IMR-90 (cell line): ENCODE results near the gene SPINDOC. TPM values are rescaled to one million over a fixed set of nuclear protein-coding genes. Genes with fewer than 3 reads are reported as not detected.

Experiments
- ATAC-seq: fragments of 200-7000 bp; cut with Tn5 transposase; 2 replicates; pipeline ENCODE4 v1.9.1; 2020; ENCODE audit warnings: low read depth, mild to moderate bottlenecking, moderate library complexity
- BruUV-seq: library from RNA; stranded (reverse); fragments of 400-500 nt; replicated peaks from 2 replicates; lab custom pipeline; 2021; lab: Mats Ljungman, UMichigan
- CTCF ChIA-PET: fragments of 300-600 bp; formaldehyde crosslinking; extraction: SDS; loops from one replicate; lab custom pipeline; 2021; ENCODE audit warnings: antibody characterized with exemption; lab: Yijun Ruan, JAX
- POLR2A ChIA-PET: fragments of 300-600 bp; sonication (Branson Sonifier 250); formaldehyde crosslinking; loops from one replicate; lab custom pipeline; 2022; ENCODE audit warnings: antibody characterized with exemption; ENCODE audit not compliant: unreplicated experiment; lab: Charles Lee
- DNase-seq: peaks from one replicate; pipeline ENCODE4 v3.0.0; 2013
- H2AFZ ChIP-seq: replicated peaks from 2 replicates; pipeline ENCODE3; 2013; ENCODE audit warnings: low read length, mild to moderate bottlenecking; ENCODE audit not compliant: poor library complexity
- H2AK5ac ChIP-seq: 2 replicates; pipeline ENCODE4 v1.6.1; 2013; ENCODE audit warnings: low read depth, low read length, inconsistent platforms
- H2AK9ac ChIP-seq: replicated peaks from 2 replicates; pipeline ENCODE3; 2013; ENCODE audit warnings: mild to moderate bottlenecking, low read depth, low read length, moderate library complexity; ENCODE audit not compliant: poor library complexity
- H2BK120ac ChIP-seq: 2 replicates; pipeline ENCODE4 v1.6.1; 2013; ENCODE audit warnings: low read depth, low read length, inconsistent platforms
- H2BK15ac ChIP-seq: 3 replicates; pipeline ENCODE4 v1.6.1; 2013; ENCODE audit warnings: low read depth, low read length, inconsistent platforms
- H2BK20ac ChIP-seq: 2 replicates; pipeline ENCODE4 v1.6.1; 2013; ENCODE audit warnings: low read depth, mild to moderate bottlenecking, inconsistent platforms, low read length, moderate library complexity
- H2BK5ac ChIP-seq: 2 replicates; pipeline ENCODE4 v1.6.1; 2013; ENCODE audit warnings: mild to moderate bottlenecking, low read depth, low read length, inconsistent platforms; ENCODE audit not compliant: poor library complexity, severe bottlenecking
- H3K14ac ChIP-seq: replicated peaks from 2 replicates; pipeline ENCODE4 v1.6.1; 2013; ENCODE audit warnings: low read depth, low read length, inconsistent platforms
- H3K18ac ChIP-seq: 2 replicates; pipeline ENCODE4 v1.6.1; 2013; ENCODE audit warnings: low read depth, low read length, control low read depth
- H3K23ac ChIP-seq: 2 replicates; pipeline ENCODE4 v1.6.1; 2013; ENCODE audit warnings: low read depth, low read length, inconsistent platforms
- H3K27ac ChIP-seq: 2 replicates; pipeline ENCODE4 v1.5.1; 2013; ENCODE audit warnings: mild to moderate bottlenecking, control low read depth, low read length; ENCODE audit not compliant: insufficient read depth
- H3K27me3 ChIP-seq: 2 replicates; pipeline ENCODE4 v1.6.1; 2013; ENCODE audit warnings: low read length; ENCODE audit not compliant: control insufficient read depth, insufficient read depth
- H3K36me3 ChIP-seq: 2 replicates; pipeline ENCODE4 v1.6.1; 2013; ENCODE audit warnings: low read length, mixed read lengths; ENCODE audit not compliant: control insufficient read depth, insufficient read depth
- H3K4ac ChIP-seq: 2 replicates; pipeline ENCODE4 v1.6.1; 2013; ENCODE audit warnings: low read depth, low read length, inconsistent platforms
- H3K4me1 ChIP-seq: 2 replicates; pipeline ENCODE4 v1.6.1; 2013; ENCODE audit warnings: low read length, mixed read lengths; ENCODE audit not compliant: control insufficient read depth, insufficient read depth
- H3K4me2 ChIP-seq: 2 replicates; pipeline ENCODE4 v1.6.1; 2013; ENCODE audit warnings: low read depth, mild to moderate bottlenecking, control low read depth, low read length, moderate library complexity
- H3K4me3 ChIP-seq: 2 replicates; pipeline ENCODE4 v1.5.1; 2013; ENCODE audit warnings: low read depth, mild to moderate bottlenecking, control low read depth, low read length, moderate library complexity; ENCODE audit not compliant: insufficient read depth
- H3K56ac ChIP-seq: 2 replicates; pipeline ENCODE4 v1.6.1; 2013; ENCODE audit warnings: low read length, inconsistent platforms; ENCODE audit not compliant: insufficient read depth; ENCODE audit errors: extremely low read depth
- H3K79me1 ChIP-seq, 2 experiments: 2 replicates each; pipeline ENCODE4 v1.6.1; 2013; ENCODE audit warnings: low read length in 2 of 2, inconsistent platforms in 1 of 2, low read depth in 1 of 2
- H3K9ac ChIP-seq: 2 replicates; pipeline ENCODE4 v1.6.1; 2013; ENCODE audit warnings: low read depth, low read length, control low read depth
- H3K9me1 ChIP-seq: 2 replicates; pipeline ENCODE4 v1.6.1; 2013; ENCODE audit warnings: low read length, inconsistent platforms; ENCODE audit not compliant: insufficient read depth
- H3K9me3 ChIP-seq: 2 replicates; pipeline ENCODE4 v1.6.1; 2013; ENCODE audit warnings: low read length; ENCODE audit not compliant: control insufficient read depth, insufficient read depth
- H4K20me1 ChIP-seq: 2 replicates; pipeline ENCODE4 v1.6.1; 2013; ENCODE audit warnings: low read length, inconsistent platforms; ENCODE audit not compliant: insufficient read depth
- H4K5ac ChIP-seq: 2 replicates; pipeline ENCODE4 v1.6.1; 2013; ENCODE audit warnings: mild to moderate bottlenecking, low read depth, low read length, control low read depth
- H4K8ac ChIP-seq, 2 experiments: 2 replicates each; pipeline ENCODE4 v1.6.1; 2013; ENCODE audit warnings: low read depth in 2 of 2, low read length in 2 of 2, control low read depth in 1 of 2, inconsistent platforms in 1 of 2
- H4K91ac ChIP-seq: 2 replicates; pipeline ENCODE4 v1.6.1; 2013; ENCODE audit warnings: low read depth, low read length, inconsistent platforms; ENCODE audit not compliant: insufficient read depth
- POLR2A ChIP-seq: IDR thresholded peaks from 2 replicates; pipeline ENCODE4 v1.6.1; 2012; ENCODE audit warnings: mild to moderate bottlenecking, low read depth, low read length
- RAD21 ChIP-seq: IDR thresholded peaks from 2 replicates; pipeline ENCODE4 v1.6.1; 2012; ENCODE audit warnings: low read length, improper control_type of control experiment
- WGBS, 2 experiments: methylation state at CpG; one replicate each; pipeline versions ENCODE4 v1.1.5 to v1.1.7; 2013; ENCODE audit warnings: missing lambda C conversion rate in 2 of 2; ENCODE audit not compliant: insufficient read length in 1 of 2; ENCODE audit errors: extremely low coverage in 2 of 2; 5-methylcytosine and 5-hydroxymethylcytosine counted together
- dilution Hi-C: fragments of 300-500 bp; cut with HindIII; formaldehyde crosslinking; loops from one replicate; pipeline ENCODE4 v1.14.3; 2018; ENCODE audit warnings: low sequenced_read_pairs; ENCODE audit not compliant: unreplicated experiment
- in situ Hi-C: fragments of 300-500 bp; cut with MboI; formaldehyde crosslinking; loops from 3 replicates; pipeline ENCODE4 v1.14.3; 2019; ENCODE audit warnings: low sequenced_read_pairs, inconsistent platforms, mixed read lengths
- intact Hi-C: fragments of 100-400 bp; cut with micrococcal nuclease; formaldehyde crosslinking; loops from 2 replicates; pipeline ENCODE4 v1.10.0; 2022
- polyA plus RNA-seq, 3 experiments: library from polyadenylated mRNA; depleted of rRNA; stranded (reverse); fragments of >200 nt; gene quantifications; 2 replicates each; pipeline ENCODE4 v1.2.3, GENCODE V29; 2012; ENCODE audit warnings: low replicate concordance in 1 of 3
- total RNA-seq: library from RNA; depleted of rRNA; stranded (reverse); fragments of >200 nt; gene quantifications from 2 replicates; pipeline ENCODE4 v1.2.3, GENCODE V29; 2012

The SPINDOC gene
- total and polyA plus RNA-seq, 2 of the 4 experiments (the other 2 are of a cell fraction) = 10.0 to 29.9 TPM

- Histone ChIP-seq H2BK120ac (no peak overlapping the region), H2BK15ac (no peak overlapping the region), H3K36me3 (peaks cover 4% of the 10 kb centered on the region; the same call in 1 of the 2 replicates), H2AK9ac (no peak overlapping the region), H4K20me1 (peaks cover 86% of the 10 kb centered on the region), H3K14ac (no peak overlapping the region), H2BK20ac (no peak overlapping the region), H3K9ac (no peak overlapping the region), H3K4ac (no peak overlapping the region), H3K18ac (no peak overlapping the region), H3K4me2 (no peak overlapping the region), H3K23ac (no peak overlapping the region), H3K79me1 (peaks cover 39 to 79% of the 10 kb centered on the region in 2 experiments), H3K4me1 (peaks cover 15% of the 10 kb centered on the region), H4K5ac (no peak overlapping the region), H3K9me3 (no peaks in the 10 kb centered on the region), H4K8ac (no peak overlapping the region), H3K9me1 (peaks cover 9% of the 10 kb centered on the region), H2AK5ac (no peak overlapping the region), H2BK5ac (no peak overlapping the region), H3K27ac (no peak overlapping the region), H3K56ac (no peak overlapping the region), H3K4me3 (no peak overlapping the region), H3K27me3 (no peaks in the 10 kb centered on the region), H2AFZ (no peak overlapping the region), H4K91ac (no peak overlapping the region)
- ATAC-seq (no peak), DNase-seq (no peak)
- dilution Hi-C loops = no loop called here
- ChIA-PET CTCF (no interaction called here), POLR2A (no interaction called here)
- no TSS peak for BruUV-seq
- no CpG with 5 or more reads among the region's 4 CpGs for WGBS, 2 experiments
- intact Hi-C loops = no loop called here
- in situ Hi-C loops = no loop called here
- TF ChIP-seq RAD21 = no peak
- TF ChIP-seq POLR2A = no peak
These were observed 54.3 kb downstream of the SPINDOC start for GRCh38 chr11:63867511-63867910.
